ENCODE measurements around the gene ERC2.

DNA sequence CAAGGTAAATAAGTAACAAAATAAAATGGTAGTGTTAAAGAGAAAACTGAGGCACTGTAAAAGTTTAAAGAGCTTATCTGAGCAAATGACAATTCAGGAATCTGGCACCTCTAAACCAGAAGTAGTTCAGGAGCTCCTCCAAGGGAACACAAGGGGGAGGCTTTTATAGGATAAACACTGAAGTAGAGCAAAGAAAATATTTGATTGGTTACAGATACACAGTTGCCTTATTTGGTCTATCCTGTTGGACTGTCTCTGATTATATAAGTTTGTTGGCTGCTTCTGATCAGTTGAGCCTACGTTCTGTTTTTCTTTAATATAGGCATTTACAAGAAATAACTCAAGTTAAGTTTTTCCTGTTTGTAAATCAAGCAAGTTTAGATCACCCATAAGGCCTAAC is 146.9 kb downstream of the ERC2 start:
- no peak for TF ChIP-seq POLR2A (IDR thresholded peaks at IDR 0.05)
- TF ChIP-seq, protein P1, sequence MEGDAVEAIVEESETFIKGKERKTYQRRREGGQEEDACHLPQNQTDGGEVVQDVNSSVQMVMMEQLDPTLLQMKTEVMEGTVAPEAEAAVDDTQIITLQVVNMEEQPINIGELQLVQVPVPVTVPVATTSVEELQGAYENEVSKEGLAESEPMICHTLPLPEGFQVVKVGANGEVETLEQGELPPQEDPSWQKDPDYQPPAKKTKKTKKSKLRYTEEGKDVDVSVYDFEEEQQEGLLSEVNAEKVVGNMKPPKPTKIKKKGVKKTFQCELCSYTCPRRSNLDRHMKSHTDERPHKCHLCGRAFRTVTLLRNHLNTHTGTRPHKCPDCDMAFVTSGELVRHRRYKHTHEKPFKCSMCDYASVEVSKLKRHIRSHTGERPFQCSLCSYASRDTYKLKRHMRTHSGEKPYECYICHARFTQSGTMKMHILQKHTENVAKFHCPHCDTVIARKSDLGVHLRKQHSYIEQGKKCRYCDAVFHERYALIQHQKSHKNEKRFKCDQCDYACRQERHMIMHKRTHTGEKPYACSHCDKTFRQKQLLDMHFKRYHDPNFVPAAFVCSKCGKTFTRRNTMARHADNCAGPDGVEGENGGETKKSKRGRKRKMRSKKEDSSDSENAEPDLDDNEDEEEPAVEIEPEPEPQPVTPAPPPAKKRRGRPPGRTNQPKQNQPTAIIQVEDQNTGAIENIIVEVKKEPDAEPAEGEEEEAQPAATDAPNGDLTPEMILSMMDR (IDR thresholded peaks at IDR 0.05), result no peak
- TF ChIP-seq EP300 (IDR thresholded peaks at IDR 0.05), result no peak

All from ovary (tissue), 3 donors.